SK-N-SH treated with all-trans-retinoic acid at 6 μM for 48 hours (cell line): ENCODE measurements around the gene FAM72D.
"Not testable (repeated sequence)": the region's sequence is repeated elsewhere in the genome, so short reads cannot be mapped to it uniquely, and the experiment has no call there.

Source experiments
- ARNTL ChIP-seq: fragments of 450-650 bp; formaldehyde crosslinking; IDR thresholded peaks from 2 replicates; pipeline ENCODE4 v1.5.0; 2020; ENCODE audit warnings: low read depth, mild to moderate bottlenecking, moderate library complexity, borderline replicate concordance
- BACH2 ChIP-seq: fragments of 250-450 bp; sonication (Bioruptor Pico); IDR thresholded peaks from 2 replicates; pipeline ENCODE4 v1.9.0; 2021; ENCODE audit warnings: mild to moderate bottlenecking, borderline replicate concordance
- CSDC2 ChIP-seq: fragments of 250-450 bp; sonication (Bioruptor Pico); IDR thresholded peaks from 2 replicates; pipeline ENCODE4 v1.5.0; 2020; ENCODE audit warnings: mild to moderate bottlenecking, moderate library complexity
- GLIS3 ChIP-seq: fragments of 250-450 bp; sonication (Bioruptor Pico); IDR thresholded peaks from 2 replicates; pipeline ENCODE4 v1.5.0; 2020; ENCODE audit warnings: mild to moderate bottlenecking, moderate library complexity
- ISL1 ChIP-seq: fragments of 250-450 bp; sonication (Bioruptor Pico); IDR thresholded peaks from 2 replicates; pipeline ENCODE4 v2.1.2; 2022; ENCODE audit warnings: mild to moderate bottlenecking, moderate library complexity
- PATZ1 ChIP-seq: fragments of 250-450 bp; sonication (Bioruptor Pico); IDR thresholded peaks from 2 replicates; pipeline ENCODE4 v1.8.0; 2020; ENCODE audit warnings: mild to moderate bottlenecking, moderate library complexity, borderline replicate concordance
- RARB ChIP-seq: fragments of 250-450 bp; sonication (Bioruptor Pico); IDR thresholded peaks from 2 replicates; pipeline ENCODE4 v1.8.0; 2021; ENCODE audit warnings: mild to moderate bottlenecking, moderate library complexity
- TSHZ2 ChIP-seq: fragments of 250-450 bp; sonication (Bioruptor Pico); IDR thresholded peaks from 2 replicates; pipeline ENCODE4 v1.5.0; 2020; ENCODE audit warnings: mild to moderate bottlenecking, moderate library complexity
- ZFP30 ChIP-seq: fragments of 450-650 bp; formaldehyde crosslinking; IDR thresholded peaks from 2 replicates; pipeline ENCODE4 v1.5.0; 2022; ENCODE audit warnings: mild to moderate bottlenecking, moderate library complexity
- ZNF70 ChIP-seq: fragments of 450-650 bp; formaldehyde crosslinking; IDR thresholded peaks from 2 replicates; pipeline ENCODE4 v1.5.0; 2020; ENCODE audit warnings: mild to moderate bottlenecking, moderate library complexity
- TF ChIP-seq, protein P1 (sequence below): fragments of 250-450 bp; sonication (Bioruptor Pico); IDR thresholded peaks from 2 replicates; pipeline ENCODE4 v1.5.1; 2021; ENCODE audit warnings: mild to moderate bottlenecking, moderate library complexity

DNA sequence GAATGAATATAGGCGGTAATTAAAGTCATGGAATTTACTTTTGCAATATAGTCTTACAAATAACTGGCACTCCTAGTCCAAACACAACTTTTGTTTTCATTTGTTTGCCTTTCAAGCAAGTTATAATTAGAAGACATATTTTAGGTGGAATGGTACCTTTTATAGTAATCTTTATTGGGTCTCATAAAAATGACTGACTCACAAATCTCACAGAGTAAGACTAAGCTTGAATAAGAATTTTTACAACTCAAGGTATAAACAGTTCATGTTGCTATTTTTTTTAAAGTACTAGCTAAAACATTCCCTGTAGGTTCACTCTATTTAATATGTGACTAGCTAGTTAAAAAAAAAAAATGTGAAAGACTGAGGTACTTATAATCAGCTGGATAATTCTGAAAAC, 6.0 kb downstream of the FAM72D start:
- not testable (repeated sequence) for TF ChIP-seq RARB; BACH2 (CRISPR knock-in tag); PATZ1; CSDC2 (CRISPR knock-in tag); TSHZ2 (CRISPR knock-in tag); ZNF70 (CRISPR knock-in tag); ISL1 (CRISPR knock-in tag); ARNTL (CRISPR knock-in tag); ZFP30 (CRISPR knock-in tag); GLIS3 (CRISPR knock-in tag)
- TF ChIP-seq, protein P1, sequence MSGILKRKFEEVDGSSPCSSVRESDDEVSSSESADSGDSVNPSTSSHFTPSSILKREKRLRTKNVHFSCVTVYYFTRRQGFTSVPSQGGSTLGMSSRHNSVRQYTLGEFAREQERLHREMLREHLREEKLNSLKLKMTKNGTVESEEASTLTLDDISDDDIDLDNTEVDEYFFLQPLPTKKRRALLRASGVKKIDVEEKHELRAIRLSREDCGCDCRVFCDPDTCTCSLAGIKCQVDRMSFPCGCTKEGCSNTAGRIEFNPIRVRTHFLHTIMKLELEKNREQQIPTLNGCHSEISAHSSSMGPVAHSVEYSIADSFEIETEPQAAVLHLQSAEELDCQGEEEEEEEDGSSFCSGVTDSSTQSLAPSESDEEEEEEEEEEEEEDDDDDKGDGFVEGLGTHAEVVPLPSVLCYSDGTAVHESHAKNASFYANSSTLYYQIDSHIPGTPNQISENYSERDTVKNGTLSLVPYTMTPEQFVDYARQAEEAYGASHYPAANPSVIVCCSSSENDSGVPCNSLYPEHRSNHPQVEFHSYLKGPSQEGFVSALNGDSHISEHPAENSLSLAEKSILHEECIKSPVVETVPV (CRISPR knock-in tag), result not testable (repeated sequence)
